Adipose tissue (tissue), 3 donors: ENCODE results near the gene ZBTB7B. TPM values are rescaled to one million over a fixed set of nuclear protein-coding genes. Genes with fewer than 3 reads are reported as not detected.

Experiments used
- H3K27ac ChIP-seq: one replicate; pipeline ENCODE4 v1.5.1; 2013; ENCODE audit warnings: low read depth, low read length
- WGBS, 3 donors: extraction: QIAGEN DNeasy Blood & Tissue Kit; methylation state at CpG; one replicate each; pipeline ENCODE4 v1.1.7; 2013; 5-methylcytosine and 5-hydroxymethylcytosine counted together
- polyA plus RNA-seq, 3 donors: library from polyadenylated mRNA; stranded (reverse); fragments of 200-250 nt; gene quantifications; one replicate each; pipeline ENCODE4 v1.2.3, GENCODE V29; 2013
- donor health status: healthy with polysubstance abuse.
- donor health status: Bipolar disorder and iron deficiency.
- donor health status: healthy.

The ZBTB7B gene
- polyA plus RNA-seq = 10 to 100 TPM; 30.4 to 55.4 (median 35.7) TPM

GRCh38 chr1:155002464-155003226 lies at the start of gene ZBTB7B:
Gene ZBTB7B (plus strand): TSS chr1:155002802. CDS start chr1:155014661, 11,859 bp downstream.
- whole genome bisulfite sequencing, 3 donors = 0 to 1% (median 0%) methylated on average over 24 to 34 of the region's 35 CpGs

GRCh38 chr1:154953611-154954038 lies 49.0 kb upstream of the ZBTB7B start:
- WGBS, 3 donors = 65 to 84% (median 80%) methylated on average over 2 of the region's 2 CpGs
- H3K27ac ChIP-seq = no peak overlapping the region

More at GRCh38 chr1:155002464-155003226, at the start of gene ZBTB7B:
- H3K27ac ChIP-seq = peak within 1 kb of the TSS; percentile 81

GRCh38 chr1:154954541-154954940 lies 48.1 kb upstream of the ZBTB7B start:
- H3K27ac ChIP-seq = no peak overlapping the region
- 66 to 71% (median 67%) methylated on average over 3 of the region's 3 CpGs for WGBS, 3 donors

GRCh38 chr1:154955039-154955717 lies 47.4 kb upstream of the ZBTB7B start:
- WGBS, 3 donors = 10 to 21% (median 13%) methylated on average over 4 of the region's 4 CpGs
- H3K27ac ChIP-seq = no peak overlapping the region

DNA sequence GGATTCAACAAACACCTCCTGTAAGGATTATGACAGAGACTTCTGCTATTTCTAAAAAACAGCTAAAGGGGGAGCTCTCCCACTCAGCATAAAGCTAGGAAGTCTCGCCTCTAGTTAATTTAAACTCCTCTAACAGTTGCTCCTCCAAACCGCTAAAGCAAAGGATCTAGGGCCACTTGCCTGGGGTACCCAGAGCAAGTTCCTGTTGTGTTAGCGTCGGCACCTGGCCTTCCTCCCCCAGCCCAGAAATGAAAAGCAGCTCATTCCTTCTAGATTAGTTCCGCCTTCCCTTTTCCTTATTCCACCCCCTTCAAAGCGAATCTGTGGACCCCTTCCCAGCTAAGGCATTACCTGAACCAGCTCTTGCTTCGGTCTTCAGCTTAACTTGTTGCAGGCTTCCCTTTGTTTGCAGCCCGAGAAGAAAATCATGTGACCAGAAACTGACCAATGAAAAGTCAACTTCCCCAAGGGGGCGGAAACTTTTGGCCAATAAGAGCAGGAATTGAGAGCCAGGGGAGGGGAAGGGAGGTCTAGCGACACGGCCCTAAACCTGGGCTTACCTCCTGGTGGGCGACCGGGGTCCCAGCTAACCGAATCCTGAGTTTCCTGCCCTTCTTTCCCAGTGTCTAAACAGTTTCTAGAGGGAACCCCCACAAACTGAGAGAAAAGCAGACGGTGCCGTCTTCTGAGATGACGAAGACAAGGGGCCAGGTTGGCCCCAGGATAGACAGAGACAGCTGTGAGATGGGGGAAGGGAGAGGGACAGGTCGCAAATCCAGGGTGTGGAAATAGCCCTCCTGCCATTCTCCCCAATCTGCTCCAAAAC lies 46.7 kb upstream of the ZBTB7B start, which contains the start of gene PBXIP1:
TSS of gene PBXIP1 (minus strand) at position 382 of the 826 bp plus-strand sequence. CDS start 2,378 bp downstream, outside the sequence.
- WGBS, 3 donors = 0 to 1% (median 0%) methylated on average over 18 of the region's 18 CpGs
- H3K27ac ChIP-seq = no peak within 1 kb of the TSS

- WGBS, 3 donors = 15 to 19% (median 17%) methylated on average over 6 of the region's 6 CpGs
- no peak overlapping the region for H3K27ac ChIP-seq
Observed at GRCh38 chr1:154956544-154956941, 46.1 kb upstream of the ZBTB7B start.

DNA sequence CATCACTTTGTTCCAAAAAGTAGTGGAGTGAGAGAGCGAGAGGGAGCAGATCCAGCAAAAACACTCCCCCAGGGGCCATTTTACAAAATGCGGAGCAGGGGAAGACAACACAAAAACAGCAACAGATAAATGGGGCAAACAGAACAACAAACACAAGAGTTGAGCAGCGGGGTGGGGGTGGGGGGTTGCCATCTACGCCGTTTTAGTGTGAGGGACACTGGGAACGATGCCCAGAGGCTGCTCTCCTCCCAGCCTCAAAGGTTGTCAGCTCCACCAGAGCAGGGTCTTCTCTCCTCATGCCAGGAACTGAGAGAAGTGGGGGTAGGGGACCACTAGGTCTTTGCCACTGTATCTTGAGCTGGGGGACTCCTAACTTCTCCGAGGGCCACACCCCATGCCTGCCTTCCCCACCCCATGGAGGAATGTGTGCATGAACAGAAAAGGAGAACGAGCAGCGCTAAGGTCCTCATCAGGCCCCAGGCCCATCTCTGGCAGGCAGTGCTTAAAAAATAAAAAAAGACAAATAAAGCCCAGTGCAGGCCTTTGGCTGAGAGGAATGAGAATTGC lies 45.4 kb upstream of the ZBTB7B start:
- WGBS, 3 donors = 39 to 51% (median 49%) methylated on average over 9 of the region's 9 CpGs

DNA sequence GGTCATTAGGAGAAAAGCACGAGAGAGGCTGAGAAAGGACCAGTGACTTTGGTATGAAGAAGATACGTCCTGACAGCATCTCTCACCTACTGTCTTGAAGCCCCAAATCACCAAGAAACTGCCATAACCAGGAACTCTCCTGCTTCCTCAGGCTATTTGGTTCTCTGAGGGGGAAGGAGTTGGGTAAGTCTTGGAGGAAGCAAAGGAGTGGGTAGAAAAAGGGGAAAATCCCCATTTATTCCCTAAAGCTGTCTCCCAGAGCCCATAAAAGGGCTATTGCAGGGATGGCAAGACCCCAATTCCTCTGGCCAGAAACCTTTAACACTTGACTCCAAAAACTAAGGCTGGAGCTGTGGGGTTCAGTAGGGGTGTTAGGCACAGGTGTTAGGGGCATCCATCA lies 44.6 kb upstream of the ZBTB7B start:
- WGBS, 3 donors = 77 to 81% (median 80%) methylated on average over 2 of the region's 2 CpGs
- no peak overlapping the region for H3K27ac ChIP-seq

More for the DNA sequence above, 45.4 kb upstream of the ZBTB7B start:
- H3K27ac ChIP-seq = no peak overlapping the region

GRCh38 chr1:154958681-154959425 lies 43.7 kb upstream of the ZBTB7B start:
- 89 to 95% (median 92%) methylated on average over 16 of the region's 16 CpGs for WGBS, 3 donors
- H3K27ac ChIP-seq = no peak overlapping the region

DNA sequence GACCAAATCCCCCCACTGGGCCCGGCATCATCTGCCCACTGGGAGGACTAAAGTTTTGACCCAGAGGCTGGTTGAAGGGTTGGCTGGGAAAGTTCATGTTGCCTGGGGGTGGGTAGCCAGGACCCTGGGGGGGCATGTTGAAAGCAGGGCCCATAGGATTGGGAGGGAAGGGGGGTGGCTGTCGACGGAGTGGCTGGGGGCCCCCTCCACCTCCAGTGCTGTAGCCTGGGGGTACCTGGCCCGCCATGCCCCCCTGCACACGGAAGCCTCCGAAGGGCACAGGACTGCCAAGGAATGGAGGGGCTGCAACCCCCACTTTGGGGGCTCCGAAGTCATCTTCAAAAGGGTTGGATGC lies 43.2 kb upstream of the ZBTB7B start:
- H3K27ac ChIP-seq = no peak overlapping the region
- 86 to 95% (median 92%) methylated on average over 7 of the region's 7 CpGs for WGBS, 3 donors

DNA sequence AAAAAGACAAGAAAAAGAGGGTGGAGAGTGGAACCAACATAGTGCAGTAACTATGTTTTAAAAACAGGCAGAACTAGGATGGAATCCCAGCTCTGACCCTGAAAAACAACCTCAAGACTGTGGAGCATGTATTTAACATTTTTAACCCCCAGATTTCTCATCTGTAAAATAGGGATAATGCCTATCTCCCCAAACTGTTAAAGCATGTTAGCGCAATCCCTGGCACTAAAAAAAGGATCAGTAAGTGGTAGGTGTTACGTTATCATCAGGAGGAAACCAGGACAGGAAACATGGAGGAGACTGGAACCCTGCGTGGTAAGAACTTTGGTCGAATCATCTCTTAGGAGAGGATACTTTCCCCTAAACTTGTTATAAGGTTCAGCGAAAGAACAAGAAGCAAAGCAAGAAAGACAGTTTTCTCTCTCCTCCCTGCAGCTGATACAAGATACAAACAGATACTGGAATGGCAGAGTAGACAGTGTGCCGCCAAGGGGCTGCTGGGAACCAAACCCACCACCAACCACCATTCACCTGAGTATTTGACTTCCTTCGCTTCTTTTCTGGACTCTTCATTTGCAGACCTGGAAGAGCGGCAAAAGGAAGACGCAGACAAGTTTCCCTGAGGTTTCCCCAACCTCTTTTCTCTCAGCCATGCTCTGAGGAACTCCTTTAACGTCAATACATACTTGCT lies 42.0 kb upstream of the ZBTB7B start:
- H3K27ac ChIP-seq = no peak overlapping the region
- 23 to 39% (median 26%) methylated on average over 10 of the region's 10 CpGs for whole genome bisulfite sequencing, 3 donors

DNA sequence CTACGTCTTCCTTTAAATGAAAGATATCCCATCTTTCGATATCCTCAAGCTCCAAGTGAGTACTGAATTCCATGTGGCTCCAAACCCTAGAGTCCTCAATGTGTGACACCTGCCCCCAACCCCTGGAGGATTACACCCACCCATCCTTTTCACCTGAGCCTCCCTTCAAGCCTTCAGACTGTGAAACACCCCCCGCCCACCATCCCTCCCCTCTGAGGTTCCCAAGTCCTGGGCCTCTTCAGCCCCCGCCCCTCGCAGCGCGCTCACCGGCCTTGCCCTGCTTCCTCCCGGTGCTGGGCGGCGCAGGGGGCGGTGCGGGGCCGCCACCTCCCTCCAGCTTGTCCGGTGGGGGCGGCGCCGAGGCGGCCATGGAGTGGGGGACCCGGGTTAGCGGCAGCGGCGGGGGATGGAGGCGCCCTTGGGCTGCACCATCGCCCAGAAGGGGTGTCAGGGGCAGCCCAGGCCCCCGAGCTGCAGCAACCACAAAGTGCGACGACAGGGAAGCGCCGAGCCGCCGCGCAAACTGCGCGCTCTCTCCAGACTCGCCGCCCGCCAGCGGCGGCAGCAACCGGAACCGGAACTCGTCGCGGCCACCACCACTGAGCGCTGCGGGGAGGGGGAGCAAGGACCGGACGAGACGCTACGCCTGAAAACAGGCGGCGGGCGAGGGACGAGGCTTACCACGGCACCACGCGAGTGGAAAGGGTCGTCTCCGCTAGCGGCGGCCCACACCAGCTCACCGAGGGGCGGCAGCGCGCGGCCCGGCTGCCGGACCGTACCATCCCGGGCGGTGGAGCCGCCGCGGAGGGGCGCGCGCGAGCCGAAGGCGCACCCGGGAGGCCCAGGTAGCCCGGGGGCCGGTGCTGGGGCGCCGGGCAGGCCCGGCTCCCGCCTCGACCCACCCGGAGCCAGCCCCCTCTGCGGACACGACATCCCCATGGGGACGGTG lies 41.1 kb upstream of the ZBTB7B start, which contains the start of gene PYGO2:
TSS of gene PYGO2 (minus strand) at position 576 of the 949 bp plus-strand sequence. CDS start at position 370, 206 bp downstream.
- H3K27ac ChIP-seq = peak within 1 kb of the TSS; percentile 79
- 0 to 1% (median 0%) methylated on average over 76 to 93 of the region's 93 CpGs for WGBS, 3 donors

DNA sequence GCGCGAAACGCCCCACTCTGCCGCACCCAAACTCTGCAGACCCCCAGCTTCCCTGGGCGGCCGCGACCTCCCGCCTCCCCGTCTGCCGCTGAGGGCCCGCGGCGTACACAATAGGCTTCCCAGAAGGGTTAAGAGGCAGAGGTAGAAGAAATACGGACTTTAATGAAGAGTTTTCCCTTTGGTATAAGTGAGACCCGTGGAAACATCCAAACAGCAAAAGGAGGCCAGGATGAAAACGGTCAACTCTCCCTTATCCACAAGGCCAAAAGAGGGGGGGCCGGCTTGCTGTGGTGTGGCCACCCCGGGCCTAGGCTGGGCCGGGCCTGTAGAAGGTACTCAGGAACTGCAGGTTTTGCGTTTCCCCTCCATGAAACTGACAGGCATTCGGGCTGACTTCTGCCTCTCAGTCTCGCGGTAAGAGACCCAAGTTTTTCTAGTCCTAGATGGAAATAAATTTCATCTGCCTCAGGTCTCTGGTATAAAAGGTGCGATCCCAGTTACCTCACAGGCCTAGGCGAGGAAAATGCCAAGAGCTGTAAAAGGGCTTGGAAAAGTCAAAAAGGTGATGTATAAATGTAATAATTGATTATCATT lies 40.3 kb upstream of the ZBTB7B start:
- 3 to 5% (median 4%) methylated on average over 25 of the region's 25 CpGs for WGBS, 3 donors
- no peak overlapping the region for H3K27ac ChIP-seq

DNA sequence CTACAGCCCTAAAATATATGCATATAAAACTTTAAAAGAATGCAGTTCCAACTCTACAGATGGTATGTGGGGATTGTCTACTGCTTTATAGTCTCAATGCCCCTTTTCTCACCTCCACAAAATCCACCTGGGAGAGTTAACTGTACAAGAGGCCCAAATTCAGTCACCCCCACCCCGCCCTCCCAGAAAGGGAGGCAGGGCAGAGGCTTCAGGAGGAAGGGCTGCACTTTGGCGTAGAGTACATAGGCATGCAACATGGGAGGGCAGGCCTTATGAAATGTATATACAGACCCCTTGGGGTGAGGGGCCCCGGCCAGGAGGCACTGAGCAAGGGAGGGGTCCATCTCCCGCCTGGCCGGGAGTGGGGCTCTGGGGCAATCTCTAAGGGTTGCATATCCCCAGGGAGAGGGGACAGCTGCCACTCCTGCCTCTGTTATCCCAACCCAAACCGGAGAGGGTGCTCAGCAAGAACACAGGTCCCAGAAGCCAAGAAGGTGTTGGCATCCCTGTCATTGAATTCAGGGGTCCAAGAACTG lies 39.7 kb upstream of the ZBTB7B start:
- H3K27ac ChIP-seq = no peak overlapping the region
- WGBS, 3 donors = 69 to 74% (median 72%) methylated on average over 6 of the region's 6 CpGs

GRCh38 chr1:154963643-154964042 lies 39.0 kb upstream of the ZBTB7B start:
- 71 to 84% (median 76%) methylated on average over 8 of the region's 8 CpGs for WGBS, 3 donors
- no peak overlapping the region for H3K27ac ChIP-seq
